Liver (tissue), 3 donors: ENCODE measurements around the gene APBB1IP.

ENCODE experiments used
- EGR1 ChIP-seq, 2 donors: IDR thresholded peaks; 2 replicates each; pipeline ENCODE4 v1.6.1; 2016 to 2018; ENCODE audit warnings: antibody characterized with exemption in 2 of 2, low read depth in 2 of 2
- HNF4A ChIP-seq, 2 donors: conservative IDR thresholded peaks; 2 replicates each; pipeline ENCODE4 v1.6.1; 2016; ENCODE audit warnings: antibody characterized with exemption in 2 of 2, mild to moderate bottlenecking in 2 of 2
- JUND ChIP-seq, 2 donors: IDR thresholded peaks; 2 replicates each; pipeline ENCODE4 v1.6.1; 2016; ENCODE audit warnings: antibody characterized with exemption in 2 of 2
- NR2F2 ChIP-seq: IDR thresholded peaks from 2 replicates; pipeline ENCODE4 v1.6.1; 2016; ENCODE audit warnings: antibody characterized with exemption
- RAD21 ChIP-seq, 2 donors: IDR thresholded peaks; 2 replicates each; pipeline ENCODE4 v1.6.1; 2016; ENCODE audit warnings: antibody characterized with exemption in 2 of 2, mild to moderate bottlenecking in 2 of 2
- TAF1 ChIP-seq: conservative IDR thresholded peaks from 2 replicates; pipeline ENCODE4 v1.6.1; 2016; ENCODE audit warnings: antibody characterized with exemption, mild to moderate bottlenecking
- YY1 ChIP-seq: IDR thresholded peaks from 2 replicates; pipeline ENCODE4 v1.6.1; 2016; ENCODE audit warnings: antibody characterized with exemption, mild to moderate bottlenecking
- TF ChIP-seq, protein P1 (sequence below): fragments of 150-350 bp; IDR thresholded peaks from 2 replicates; pipeline ENCODE4 v1.5.1; 2017; ENCODE audit warnings: improper control_type of control experiment, low read depth, low read length; ENCODE audit not compliant: missing input control
- TF ChIP-seq, protein P2 (sequence below): IDR thresholded peaks from 2 replicates; pipeline ENCODE4 v1.6.1; 2016; ENCODE audit warnings: antibody characterized with exemption
- TF ChIP-seq, protein P3 (sequence below): IDR thresholded peaks from 2 replicates; pipeline ENCODE4 v1.6.1; 2016; ENCODE audit warnings: antibody characterized with exemption, mild to moderate bottlenecking
- donor health status: healthy.
- donor health status: healthy.

DNA sequence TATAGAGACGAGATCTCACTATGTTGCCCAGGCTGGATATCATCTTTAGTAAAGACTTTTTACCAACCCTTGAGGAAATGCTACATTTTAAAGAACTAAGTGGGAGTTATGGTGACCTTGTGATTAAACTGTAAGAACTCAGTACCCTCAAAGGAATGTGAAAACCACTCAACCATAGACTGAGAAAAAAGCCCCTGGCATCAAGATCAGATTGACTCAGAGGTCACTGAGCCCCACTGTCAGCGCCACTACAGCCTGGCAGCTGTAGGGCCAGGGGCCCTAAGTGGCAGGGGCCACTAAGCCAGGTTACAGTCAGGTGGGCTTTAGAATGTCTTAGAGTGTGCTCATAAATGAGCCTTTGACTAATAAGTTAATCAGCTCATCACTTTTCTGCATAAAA is 55.9 kb downstream of the APBB1IP start:
- TF ChIP-seq YY1: no peak
- TF ChIP-seq, protein P1, sequence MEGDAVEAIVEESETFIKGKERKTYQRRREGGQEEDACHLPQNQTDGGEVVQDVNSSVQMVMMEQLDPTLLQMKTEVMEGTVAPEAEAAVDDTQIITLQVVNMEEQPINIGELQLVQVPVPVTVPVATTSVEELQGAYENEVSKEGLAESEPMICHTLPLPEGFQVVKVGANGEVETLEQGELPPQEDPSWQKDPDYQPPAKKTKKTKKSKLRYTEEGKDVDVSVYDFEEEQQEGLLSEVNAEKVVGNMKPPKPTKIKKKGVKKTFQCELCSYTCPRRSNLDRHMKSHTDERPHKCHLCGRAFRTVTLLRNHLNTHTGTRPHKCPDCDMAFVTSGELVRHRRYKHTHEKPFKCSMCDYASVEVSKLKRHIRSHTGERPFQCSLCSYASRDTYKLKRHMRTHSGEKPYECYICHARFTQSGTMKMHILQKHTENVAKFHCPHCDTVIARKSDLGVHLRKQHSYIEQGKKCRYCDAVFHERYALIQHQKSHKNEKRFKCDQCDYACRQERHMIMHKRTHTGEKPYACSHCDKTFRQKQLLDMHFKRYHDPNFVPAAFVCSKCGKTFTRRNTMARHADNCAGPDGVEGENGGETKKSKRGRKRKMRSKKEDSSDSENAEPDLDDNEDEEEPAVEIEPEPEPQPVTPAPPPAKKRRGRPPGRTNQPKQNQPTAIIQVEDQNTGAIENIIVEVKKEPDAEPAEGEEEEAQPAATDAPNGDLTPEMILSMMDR: no peak
- TF ChIP-seq, protein P2, sequence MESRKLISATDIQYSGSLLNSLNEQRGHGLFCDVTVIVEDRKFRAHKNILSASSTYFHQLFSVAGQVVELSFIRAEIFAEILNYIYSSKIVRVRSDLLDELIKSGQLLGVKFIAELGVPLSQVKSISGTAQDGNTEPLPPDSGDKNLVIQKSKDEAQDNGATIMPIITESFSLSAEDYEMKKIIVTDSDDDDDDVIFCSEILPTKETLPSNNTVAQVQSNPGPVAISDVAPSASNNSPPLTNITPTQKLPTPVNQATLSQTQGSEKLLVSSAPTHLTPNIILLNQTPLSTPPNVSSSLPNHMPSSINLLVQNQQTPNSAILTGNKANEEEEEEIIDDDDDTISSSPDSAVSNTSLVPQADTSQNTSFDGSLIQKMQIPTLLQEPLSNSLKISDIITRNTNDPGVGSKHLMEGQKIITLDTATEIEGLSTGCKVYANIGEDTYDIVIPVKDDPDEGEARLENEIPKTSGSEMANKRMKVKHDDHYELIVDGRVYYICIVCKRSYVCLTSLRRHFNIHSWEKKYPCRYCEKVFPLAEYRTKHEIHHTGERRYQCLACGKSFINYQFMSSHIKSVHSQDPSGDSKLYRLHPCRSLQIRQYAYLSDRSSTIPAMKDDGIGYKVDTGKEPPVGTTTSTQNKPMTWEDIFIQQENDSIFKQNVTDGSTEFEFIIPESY: no peak
- TF ChIP-seq TAF1: no peak
- TF ChIP-seq JUND (IDR thresholded peaks at IDR 0.05): no peak
- no peak for TF ChIP-seq EGR1 (IDR thresholded peaks at IDR 0.05; ENCODE audit: low read depth in 2 of 2)
- no peak for TF ChIP-seq NR2F2
- no peak for TF ChIP-seq HNF4A (conservative IDR thresholded peaks at IDR 0.05)
- TF ChIP-seq, protein P3, sequence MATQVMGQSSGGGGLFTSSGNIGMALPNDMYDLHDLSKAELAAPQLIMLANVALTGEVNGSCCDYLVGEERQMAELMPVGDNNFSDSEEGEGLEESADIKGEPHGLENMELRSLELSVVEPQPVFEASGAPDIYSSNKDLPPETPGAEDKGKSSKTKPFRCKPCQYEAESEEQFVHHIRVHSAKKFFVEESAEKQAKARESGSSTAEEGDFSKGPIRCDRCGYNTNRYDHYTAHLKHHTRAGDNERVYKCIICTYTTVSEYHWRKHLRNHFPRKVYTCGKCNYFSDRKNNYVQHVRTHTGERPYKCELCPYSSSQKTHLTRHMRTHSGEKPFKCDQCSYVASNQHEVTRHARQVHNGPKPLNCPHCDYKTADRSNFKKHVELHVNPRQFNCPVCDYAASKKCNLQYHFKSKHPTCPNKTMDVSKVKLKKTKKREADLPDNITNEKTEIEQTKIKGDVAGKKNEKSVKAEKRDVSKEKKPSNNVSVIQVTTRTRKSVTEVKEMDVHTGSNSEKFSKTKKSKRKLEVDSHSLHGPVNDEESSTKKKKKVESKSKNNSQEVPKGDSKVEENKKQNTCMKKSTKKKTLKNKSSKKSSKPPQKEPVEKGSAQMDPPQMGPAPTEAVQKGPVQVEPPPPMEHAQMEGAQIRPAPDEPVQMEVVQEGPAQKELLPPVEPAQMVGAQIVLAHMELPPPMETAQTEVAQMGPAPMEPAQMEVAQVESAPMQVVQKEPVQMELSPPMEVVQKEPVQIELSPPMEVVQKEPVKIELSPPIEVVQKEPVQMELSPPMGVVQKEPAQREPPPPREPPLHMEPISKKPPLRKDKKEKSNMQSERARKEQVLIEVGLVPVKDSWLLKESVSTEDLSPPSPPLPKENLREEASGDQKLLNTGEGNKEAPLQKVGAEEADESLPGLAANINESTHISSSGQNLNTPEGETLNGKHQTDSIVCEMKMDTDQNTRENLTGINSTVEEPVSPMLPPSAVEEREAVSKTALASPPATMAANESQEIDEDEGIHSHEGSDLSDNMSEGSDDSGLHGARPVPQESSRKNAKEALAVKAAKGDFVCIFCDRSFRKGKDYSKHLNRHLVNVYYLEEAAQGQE: no peak
- TF ChIP-seq RAD21 (IDR thresholded peaks at IDR 0.05): no peak
